Activated CD8-positive, alpha-beta memory T cell treated with anti-CD3 and anti-CD28 coated beads, Interleukin-2, amount 50 U/mL, for 1 hour (primary cell): Measurements from ENCODE around the gene KRT77.
"Not testable (repeated sequence)": the region's sequence is repeated elsewhere in the genome, so short reads cannot be mapped to it uniquely, and the experiment has no call there.

Experiments
- DNase-seq: peaks from one replicate; pipeline ENCODE4 v3.0.0-alpha.2; 2020; ENCODE audit errors: extremely low read depth

The KRT77 gene

DNA sequence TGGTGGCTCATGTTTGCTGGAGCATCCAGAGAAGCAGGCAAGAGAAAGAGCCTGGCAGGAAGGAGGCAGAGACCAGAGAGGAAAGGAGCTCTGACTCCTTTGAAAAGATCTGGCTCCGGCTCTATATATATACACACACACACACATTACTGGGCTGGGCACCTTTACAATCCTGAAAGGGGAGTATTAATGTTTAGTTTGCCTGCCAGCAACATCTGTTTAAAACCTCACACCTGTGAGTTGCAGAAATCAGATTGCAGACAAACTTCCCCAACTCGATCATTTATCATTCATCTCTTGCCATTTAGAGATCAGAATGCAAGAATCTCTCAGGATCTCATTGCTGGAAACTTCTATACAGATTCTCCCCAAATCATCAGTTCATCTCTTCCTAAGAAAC lies at the start of gene KRT77:
Gene KRT77, minus strand, starts transcription at position 101 of the 400 bp plus-strand sequence. Its CDS starts 90 bp downstream, at position 11.
- no peak for DNase-seq

DNA sequence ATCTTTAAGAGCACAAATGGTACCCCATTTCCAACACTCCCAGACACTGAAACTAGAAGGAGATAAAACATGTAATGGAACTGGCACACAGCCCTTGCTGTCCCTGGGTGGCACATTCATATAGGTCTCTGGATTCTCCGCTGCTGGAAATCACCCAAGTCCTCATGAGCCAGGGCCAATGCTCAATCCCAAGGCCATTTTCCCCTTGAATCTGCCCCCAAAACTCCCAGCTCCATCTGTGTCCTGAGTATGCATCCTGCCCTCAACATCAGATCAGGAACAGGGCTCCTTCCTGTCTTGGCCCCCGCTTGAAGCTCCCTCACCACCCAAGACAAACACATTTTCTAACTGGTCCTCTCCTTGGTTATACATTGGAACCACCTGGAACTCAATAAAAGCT lies 49.2 kb upstream of the KRT77 start:
- DNase-seq, result no peak

DNA sequence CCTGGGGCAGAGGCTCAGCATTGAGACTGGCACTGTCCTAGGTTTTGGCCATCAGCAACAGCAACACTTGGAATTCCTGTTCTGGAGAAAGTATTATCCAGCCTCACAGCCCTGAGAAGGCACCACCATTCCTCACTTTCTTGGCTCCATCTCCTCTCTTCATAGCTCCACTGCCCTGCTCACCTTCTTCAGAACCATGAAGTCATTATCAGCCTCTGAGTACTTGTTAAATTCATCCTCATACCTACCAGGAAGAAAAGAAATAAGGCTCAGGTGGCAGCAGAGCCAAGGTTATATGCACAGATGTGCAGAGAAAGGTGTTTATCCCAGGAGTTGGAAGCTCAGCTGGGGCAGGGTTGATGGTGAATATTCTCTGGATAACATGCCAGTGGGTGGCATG lies 48.5 kb upstream of the KRT77 start:
- DNase-seq, result no peak

DNA sequence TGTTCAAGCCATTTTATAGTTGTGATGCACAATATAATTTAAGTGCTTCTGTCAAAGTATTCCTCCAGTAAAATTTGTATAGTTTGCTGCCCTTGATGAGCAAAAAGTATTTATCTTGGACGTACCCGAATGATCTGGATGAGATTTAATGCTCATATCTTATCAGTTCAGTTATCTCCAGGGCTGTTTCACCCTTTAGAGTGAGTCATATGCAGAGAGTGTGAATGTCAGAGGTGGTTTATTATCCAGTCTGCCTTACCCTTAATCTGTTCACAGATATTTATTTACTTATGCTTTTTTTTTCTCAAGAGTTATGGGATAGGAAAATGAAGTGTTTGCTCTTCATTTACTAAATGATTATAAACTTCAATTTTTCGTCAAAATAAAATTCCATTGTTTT lies 47.2 kb upstream of the KRT77 start:
- not testable (repeated sequence) for DNase-seq

DNA sequence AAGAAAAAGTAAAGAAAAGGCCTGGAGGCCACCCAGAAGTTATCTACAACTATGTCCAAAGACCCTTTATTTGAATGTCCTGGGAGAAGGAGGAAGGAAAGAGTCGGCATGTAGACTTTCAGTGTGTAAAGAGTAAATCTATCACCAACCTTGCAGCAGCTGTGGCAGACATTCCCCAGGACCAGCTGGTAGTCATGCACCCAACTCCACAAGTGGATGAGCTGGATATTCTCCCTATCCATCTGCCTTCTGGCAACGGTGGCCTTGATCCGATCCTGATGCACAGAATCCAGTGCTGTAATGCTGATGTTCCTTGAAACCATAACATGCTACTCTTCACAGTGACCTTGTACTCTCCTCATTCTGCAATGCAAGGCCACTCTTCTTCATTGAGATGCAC lies 46.5 kb upstream of the KRT77 start:
- no peak for DNase-seq

DNA sequence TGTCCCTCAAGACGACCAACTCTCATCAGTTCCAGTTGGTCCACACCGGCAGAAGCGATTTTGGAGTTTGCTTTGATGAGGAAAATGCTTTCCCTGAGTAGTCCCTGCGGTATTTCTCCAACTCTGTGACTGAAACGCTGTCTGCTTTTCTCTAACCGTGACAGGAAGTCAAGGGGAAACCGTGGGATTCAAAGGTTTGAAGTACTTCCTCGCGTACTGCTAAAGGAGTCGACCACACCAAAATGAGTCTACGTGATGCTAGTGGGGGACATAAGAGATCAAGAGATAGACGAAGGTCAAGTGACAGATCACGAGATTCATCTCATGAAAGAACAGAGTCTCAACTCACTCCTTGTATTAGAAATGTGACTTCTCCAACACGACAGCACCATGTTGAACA lies 45.3 kb upstream of the KRT77 start:
- no peak for DNase-seq

DNA sequence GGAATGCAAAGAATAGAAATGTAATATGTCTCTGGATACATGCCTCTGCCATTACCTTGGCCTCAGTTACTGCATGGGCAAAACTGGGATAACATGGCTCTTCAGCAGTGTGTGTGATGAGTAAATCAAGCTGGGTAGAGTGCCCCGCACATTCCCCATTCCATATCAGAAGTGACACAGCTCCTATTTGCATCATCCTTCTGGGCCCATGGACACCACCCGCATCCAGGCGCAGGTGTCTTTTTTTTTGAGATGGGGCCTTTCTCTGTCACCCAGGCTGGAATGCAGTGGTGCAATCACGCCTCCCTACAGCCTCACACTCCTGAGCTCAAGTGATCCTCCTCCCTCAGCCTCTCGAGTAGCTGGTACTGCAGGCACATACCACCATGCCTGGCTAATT lies 42.2 kb upstream of the KRT77 start:
- DNase-seq, result no peak

DNA sequence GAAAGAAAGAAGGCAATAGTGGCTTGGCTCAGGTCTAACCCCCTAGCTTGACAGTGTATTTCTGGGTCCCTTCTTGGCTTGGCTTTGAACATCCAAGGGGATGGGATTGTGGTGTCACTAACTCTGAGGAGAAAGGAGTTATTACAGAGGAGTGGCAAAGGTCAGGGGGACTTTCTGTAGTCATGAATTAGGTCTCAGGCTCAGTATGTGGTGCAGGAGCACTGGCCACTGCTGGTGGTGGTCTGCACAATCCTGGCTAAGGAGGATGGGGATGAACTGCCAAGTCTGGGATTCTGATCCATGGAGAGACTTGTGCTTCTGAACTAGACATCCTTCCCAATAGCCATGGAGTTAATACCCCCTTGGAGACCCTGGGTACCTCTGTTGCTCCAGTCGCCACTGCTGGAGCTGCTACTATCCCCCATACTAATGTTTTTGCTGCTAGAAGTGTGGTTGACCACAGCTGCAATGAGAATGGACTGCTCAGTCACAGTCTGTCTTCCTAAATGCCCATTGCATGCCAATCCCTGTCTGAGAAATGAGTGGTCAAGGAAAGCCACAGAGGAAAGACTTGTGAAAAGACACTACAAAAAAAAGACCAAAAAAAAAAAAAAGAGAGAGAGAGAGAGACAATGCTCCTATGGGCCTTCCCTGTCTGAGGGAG lies 41.3 kb upstream of the KRT77 start:
- no peak for DNase-seq

DNA sequence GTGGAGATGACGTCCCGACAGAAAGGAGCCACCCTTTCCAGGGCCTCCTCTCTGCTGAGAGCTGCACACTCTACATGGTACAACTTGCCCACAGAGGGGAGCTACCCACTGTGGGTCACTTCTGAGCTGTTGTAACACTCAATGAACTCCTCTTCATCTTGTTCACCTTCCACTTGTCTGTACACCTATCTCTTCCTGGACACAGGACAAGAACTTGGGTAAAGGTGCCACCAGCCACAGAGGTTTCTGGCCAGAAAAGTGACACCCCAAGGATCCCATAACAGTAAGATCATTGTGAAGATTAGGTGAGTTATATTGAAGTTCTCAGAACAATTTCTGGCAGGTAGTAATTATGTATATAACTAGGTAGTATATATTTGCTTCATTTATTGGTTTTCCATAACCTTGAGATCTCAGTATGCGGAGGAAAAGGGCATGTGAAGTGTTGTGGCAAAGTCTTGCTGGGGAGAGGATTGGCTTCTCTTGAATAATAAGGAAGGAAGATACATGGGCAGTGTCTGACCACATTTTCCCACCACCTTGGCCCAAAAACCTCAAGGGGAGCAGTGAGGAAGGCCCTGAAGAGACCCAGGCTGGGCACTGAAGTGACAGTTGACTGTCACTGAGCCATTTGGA lies 39.6 kb upstream of the KRT77 start:
- DNase-seq, result no peak

DNA sequence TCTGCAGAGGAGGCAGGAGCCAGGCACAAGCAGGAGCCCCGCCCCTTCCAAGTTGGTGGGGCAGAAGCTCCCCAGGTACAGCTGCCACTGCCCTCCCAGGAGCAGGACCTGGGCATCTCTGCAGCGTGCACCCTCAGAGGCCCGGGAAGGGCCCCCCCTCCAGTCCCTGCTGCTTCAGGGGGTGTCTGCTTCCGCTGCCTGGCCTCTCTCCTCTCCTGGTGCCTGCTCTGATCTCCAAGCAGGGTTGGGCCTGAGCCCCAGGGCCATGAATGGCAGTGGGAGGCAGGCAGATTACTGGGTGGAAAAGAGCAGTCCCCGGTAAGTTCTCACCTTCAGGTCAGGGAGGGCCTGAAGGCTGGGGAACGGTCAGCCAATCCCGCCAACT lies 38.9 kb upstream of the KRT77 start:
- no peak for DNase-seq

DNA sequence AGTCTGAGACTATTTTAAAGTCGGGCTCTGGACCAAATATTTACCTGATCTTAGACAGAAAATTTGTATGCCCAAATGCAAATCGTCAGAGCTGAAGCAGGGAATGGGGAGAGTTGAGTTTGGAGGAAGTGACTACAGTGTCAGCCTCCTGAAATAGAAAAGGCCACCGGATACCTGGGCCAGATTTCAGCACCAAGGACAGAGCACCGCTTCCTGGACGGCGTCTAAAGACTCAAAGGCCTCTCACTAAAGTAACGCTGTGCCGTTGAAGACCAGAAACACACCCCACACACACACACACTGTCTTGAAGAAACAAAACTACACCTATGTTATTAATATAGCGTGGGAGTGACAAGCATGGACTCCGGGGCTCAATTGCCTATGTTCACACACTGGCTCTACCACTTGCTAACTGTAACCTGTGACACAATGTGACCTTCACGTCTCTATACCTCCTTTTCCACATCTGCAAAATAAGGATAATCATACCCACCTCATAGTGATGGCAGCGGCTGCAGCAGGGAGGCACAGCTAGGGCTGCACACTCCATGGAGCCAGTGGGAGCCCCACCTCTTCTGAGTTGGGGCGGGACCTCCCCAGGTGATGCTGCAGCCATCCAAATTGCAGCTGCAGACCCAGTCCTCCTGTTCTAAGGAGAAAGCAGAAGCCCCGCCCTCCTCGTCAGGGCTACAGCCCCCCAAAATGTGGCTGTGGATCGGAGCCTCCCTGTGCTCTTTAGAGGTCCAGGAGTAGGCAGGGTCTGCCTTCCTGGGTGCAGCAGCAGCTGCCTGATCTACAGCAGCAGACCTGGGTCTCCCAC lies 38.3 kb upstream of the KRT77 start:
- peak; percentile 18 for DNase-seq

DNA sequence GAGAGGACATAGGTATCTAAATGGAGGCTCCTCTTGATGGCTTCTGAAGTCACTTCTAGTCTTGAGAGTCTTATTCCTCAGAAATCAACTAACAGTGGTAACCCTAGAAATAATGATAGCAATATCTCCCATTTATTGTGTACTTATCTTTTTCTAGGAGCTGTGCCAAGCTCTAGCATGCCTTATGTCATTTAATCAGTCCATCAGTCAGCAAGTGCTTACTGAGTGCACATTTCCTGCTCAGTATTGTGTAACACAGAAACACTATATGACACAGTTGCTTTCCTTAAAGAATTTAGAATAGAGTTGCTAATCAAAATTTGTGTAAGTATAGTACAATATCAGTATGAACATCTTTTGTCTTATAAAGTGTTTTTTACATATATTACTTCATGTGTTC lies 37.3 kb upstream of the KRT77 start:
- no peak for DNase-seq

DNA sequence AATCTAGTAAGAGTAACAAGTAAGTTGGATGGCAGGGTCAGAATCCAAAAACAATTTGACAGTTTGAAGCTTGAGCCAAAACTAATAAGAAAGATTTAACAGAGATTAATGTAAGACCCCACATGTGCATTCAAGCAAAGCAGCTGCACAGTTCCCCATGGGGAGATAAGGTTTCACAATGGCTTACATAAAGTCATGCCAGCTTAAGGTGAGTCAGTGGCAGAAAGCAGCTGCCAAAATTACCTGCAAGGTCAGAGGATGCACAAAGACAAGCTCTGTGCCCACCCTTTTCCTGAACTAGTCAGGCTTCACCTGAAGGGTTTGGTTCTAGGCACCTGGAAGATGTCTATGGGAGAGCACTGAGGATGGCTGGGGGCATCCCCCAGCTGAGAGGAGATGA lies 36.6 kb upstream of the KRT77 start:
- DNase-seq, result no peak

DNA sequence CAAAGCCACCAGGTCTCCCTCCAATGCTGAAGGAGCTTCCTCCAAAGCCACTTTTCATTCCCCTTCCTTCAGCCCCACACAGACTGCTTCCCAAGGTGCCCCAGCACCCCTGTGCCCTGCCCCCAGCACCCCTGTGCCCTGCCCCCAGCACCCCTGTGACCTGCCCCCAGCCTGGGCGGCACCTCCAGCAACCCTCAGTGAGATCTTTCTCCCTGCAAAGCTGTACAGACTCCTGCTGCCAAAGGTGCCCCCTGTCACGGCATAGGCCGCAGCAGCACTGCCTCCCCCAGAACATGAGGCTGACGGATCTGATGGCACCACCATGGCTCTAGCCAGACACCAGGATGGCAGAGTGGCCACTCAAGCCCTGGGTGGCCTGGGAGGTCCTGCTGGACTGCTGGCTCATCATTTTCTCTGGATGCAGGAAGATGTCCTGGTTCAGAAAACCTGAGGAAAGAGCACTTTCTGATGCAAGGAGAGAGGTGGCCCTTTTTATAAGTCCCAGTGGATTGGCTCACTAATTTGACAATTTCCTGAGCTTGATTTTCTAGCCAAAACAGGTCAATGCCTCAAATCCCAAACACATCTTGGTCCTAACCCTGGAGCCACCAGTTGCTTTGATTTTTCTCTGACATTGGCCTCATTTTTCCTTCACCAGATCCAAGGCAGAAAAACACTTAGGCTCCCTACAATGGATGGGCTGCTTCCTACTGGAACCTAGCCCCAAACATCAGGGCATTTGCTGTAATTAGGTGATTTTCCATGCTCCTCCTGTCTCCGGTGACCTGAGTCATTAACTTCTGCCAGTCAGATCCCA lies 32.7 kb upstream of the KRT77 start:
- no peak for DNase-seq

DNA sequence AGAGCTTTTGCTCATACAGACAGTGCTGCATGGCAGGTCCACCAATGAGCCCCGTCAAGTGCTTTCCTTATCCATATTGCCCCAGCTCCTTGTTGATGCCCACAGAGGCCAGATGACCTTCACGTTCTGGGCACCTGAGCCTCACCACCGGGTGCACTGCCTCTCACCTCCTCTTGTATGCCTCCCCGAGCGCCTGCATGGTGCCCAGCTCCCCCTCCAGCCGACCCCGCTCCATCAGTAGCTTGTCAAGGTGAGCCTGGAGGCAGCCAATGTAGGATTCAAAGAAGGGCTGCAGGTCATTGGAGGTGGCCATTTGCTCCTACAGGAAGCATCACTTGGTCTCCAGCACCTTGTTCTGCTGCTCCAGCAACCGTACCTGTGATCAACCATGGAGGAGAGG lies 31.8 kb upstream of the KRT77 start:
- DNase-seq, result no peak

DNA sequence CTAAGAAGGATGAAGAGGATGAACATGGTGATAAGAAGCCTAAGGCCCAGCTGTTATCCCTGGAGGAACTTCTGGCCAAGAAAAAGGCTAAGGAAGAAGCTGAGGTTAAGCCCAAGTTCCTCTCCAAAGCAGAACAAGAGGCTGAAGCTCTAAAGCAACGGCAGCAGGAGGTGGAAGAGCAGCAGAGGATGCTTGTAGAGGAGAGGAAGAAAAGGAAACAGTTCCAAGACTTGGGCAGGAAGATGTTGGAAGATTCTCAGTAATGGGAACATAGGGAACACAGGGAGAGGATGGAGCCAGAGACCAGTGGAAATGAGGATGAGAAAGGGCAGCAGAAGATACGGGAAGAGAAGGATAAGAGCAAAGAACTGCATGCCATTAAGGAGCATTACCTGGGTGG lies 27.5 kb upstream of the KRT77 start:
- no peak for DNase-seq

DNA sequence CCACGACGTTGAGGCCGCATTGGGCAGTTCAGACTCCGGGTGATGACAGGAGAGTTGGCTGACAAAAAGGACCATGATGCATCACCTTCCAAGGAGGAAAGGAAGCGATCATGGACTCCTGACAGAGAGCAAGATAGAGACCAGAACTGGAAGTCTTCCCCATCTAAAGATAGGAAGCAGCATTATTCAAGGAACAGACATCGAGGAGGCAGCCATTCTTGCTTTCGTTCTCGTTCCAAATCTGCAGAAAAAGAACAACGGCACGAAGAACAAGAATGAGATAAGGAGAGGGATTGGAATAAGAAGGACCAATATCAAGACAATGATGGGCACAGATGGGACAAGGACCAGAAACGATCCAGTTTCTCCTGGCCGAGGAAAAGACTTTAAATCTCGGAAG lies 27.1 kb upstream of the KRT77 start:
- DNase-seq, result no peak

DNA sequence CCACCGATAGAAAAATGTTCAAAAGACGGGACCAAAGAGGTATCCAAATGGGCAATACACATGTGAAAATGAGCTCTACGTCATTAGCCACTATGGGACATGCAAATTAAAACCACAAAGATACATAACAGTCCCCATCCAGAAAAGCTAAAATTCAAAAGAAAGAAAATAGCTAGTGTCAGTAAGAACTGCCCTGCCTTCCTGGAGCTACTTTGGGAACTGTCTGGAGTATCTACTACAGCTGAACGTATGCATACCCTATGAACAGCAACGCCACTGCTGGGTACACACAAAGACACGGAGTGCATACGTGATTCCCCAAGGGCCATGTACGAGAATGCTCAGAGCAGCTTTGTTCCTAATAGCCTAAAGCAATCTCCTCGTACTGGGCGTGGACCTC lies 25.8 kb upstream of the KRT77 start:
- DNase-seq, result no peak

DNA sequence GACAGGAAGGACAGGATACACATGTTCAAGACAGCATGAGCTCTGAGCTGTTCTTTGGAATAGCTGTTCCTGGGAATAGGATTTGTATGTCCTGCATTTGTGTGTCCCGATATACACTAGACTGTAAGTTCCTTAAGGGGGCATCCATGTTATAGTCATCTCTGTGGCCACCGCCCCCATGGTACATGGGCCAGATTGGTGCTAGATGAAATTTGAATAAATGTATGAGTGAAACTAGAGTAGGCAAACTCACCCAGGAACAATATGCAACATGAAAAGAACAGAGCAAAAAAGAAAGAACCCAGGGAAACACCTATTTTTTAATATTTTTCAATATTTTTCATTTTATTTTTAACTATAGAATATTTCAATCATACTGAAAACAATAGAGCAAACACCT lies 25.1 kb upstream of the KRT77 start:
- no peak for DNase-seq

DNA sequence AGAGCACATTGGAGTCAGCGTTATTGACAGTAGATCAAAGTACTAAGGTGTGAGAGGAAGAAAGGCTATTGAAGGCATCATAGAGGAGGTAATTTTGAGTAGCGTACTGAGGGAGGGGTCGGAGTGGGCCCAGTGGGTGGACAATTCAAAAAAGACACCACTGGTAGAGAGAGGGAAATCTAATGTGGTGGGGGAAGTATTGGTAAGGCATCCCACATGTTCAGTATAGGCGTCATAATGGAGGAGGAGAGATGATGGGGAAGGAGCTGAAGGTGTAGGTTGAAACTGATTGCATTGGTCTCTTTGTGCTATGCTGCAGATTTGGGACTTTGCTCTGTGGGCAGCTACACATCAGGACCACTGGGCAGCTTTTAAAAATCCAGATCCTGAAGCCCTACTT lies 23.7 kb upstream of the KRT77 start:
- no peak for DNase-seq

DNA sequence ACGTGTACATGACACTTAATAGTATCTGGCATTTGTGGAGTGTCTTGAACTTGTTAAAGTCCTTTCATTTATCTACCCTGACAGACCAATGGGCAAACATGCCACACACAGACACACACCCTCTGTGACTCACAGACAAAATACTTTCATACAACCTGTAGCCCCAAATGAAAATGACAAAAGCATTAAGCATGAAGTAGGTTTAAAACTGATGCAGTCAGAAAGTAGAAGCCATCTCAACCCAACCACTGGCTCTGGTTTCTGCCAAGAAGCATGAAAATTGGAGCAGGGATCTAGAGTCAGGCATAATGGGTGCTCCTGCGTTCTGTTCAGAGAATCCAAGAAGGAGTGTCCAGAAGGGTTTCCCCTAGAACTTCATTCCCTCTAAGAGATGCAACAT lies 23.1 kb upstream of the KRT77 start:
- DNase-seq, result no peak

DNA sequence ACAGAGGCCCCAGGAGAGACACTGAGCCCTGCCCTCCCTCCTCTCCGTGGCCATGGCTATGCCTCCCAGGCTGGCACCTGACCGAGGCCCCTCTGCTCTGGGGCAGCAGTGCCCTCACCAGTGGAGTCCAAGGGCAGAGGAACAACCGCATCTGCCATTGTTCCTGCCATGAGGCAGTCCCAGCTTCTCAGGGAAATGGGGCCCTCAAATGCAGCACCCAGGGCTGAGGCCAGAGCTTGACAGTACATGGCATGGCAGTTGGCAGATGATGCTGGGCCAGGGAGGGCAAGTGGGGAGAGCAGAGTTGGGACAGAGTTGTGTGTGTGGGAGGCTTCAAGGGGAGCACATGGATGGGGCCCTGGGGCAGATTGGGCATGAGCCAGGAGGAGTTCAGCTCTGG lies 21.1 kb upstream of the KRT77 start:
- no peak for DNase-seq
